Measurements from ENCODE around the gene MLLT1.

GRCh38 chr19:6204212-6204611 is 75.6 kb downstream of the MLLT1 start:
- TF ChIP-seq CTCF (IDR thresholded peaks at IDR 0.05 in 2 of 3, conservative IDR thresholded peaks at IDR 0.05 in 1 of 3; ENCODE audit: borderline replicate concordance in 1 of 3, insufficient read depth in 1 of 3, low read depth in 2 of 3, low read length in 2 of 3) (no peak), POLR2A (IDR thresholded peaks at IDR 0.05; ENCODE audit: borderline replicate concordance, extremely low read depth, insufficient read depth, insufficient read length) (no peak), JUND (IDR thresholded peaks at IDR 0.05) (no peak), EZH2phosphoT487 (IDR thresholded peaks at IDR 0.05; ENCODE audit: borderline replicate concordance) (no peak), EZH2 (IDR thresholded peaks at IDR 0.05) (no peak), EGR1 (IDR thresholded peaks at IDR 0.05; ENCODE audit: low read depth) (no peak), POLR2AphosphoS5 (IDR thresholded peaks at IDR 0.05; ENCODE audit: low read depth, low read length) (no peak), MAX (IDR thresholded peaks at IDR 0.05) (no peak), SRF (IDR thresholded peaks at IDR 0.05; ENCODE audit: low read depth) (no peak), ELF1 (IDR thresholded peaks at IDR 0.05; ENCODE audit: borderline replicate concordance, low read depth) (no peak), ZBTB33 (IDR thresholded peaks at IDR 0.05; ENCODE audit: extremely low read depth, insufficient replicate concordance, low read length) (no peak), REST (IDR thresholded peaks at IDR 0.05; ENCODE audit: low read depth) (no peak), YY1 (IDR thresholded peaks at IDR 0.05; ENCODE audit: extremely low read depth, insufficient replicate concordance, low read depth, low read length) (no peak)
